Adrenal gland (tissue), 12 donors: ENCODE results near the gene CYB5R4. TPM values are rescaled to one million over a fixed set of nuclear protein-coding genes. Genes with fewer than 3 reads are reported as not detected.

Source experiments
- DNase-seq, 7 donors: peaks; one replicate each; pipeline ENCODE4 v3.0.0-alpha.2; 2019 to 2020
- H3K27ac ChIP-seq, 5 donors: fragments of 200-600 bp; sonication (generic) in 4 of 5; 1 replicate in 3 of 5; 2 replicates in 2 of 5; pipeline versions ENCODE4 v1.5.1 to v1.8.0; 2016 to 2020; ENCODE audit warnings: mild to moderate bottlenecking in 1 of 5
- H3K27me3 ChIP-seq: fragments of 200-600 bp; 2 replicates; pipeline ENCODE4 v1.8.0; 2021
- H3K36me3 ChIP-seq, 2 donors: fragments of 200-600 bp; replicated peaks in 1 of 2; 1 replicate in 1 of 2; 2 replicates in 1 of 2; pipeline versions ENCODE4 v1.5.1 to v1.8.0; 2018 to 2022
- H3K4me1 ChIP-seq, 2 donors: fragments of 200-600 bp; replicated peaks in 1 of 2; 1 replicate in 1 of 2; 2 replicates in 1 of 2; pipeline versions ENCODE4 v1.5.1 to v1.8.0; 2018 to 2021
- H3K4me3 ChIP-seq, 4 donors: fragments of 200-600 bp; sonication (generic) in 3 of 4; one replicate each; pipeline ENCODE4 v1.5.1; 2016 to 2018
- H3K9me3 ChIP-seq, 3 donors: fragments of 200-600 bp; sonication (generic) in 1 of 3; replicated peaks in 1 of 3; 1 replicate in 2 of 3; 2 replicates in 1 of 3; pipeline versions ENCODE4 v1.5.1 to v1.8.0; 2016 to 2021
- POLR2A ChIP-seq, 2 donors: fragments of 450-650 bp; IDR thresholded peaks; one replicate each; pipeline ENCODE4 v1.6.1; 2017; ENCODE audit warnings: antibody characterized with exemption in 2 of 2, mild to moderate bottlenecking in 2 of 2, moderate library complexity in 1 of 2
- WGBS, 4 donors: extraction: QIAGEN DNeasy Blood & Tissue Kit in 2 of 4; methylation state at CpG; one replicate each; pipeline versions ENCODE4 v1.1.5 to v1.1.7; 2013 to 2017; 5-methylcytosine and 5-hydroxymethylcytosine counted together
- intact Hi-C, 2 donors: fragments of 100-400 bp; cut with DNase I; formaldehyde crosslinking; loops; one replicate each; pipeline versions ENCODE4 v1.14.1 to v1.15.0; 2022 to 2023
- polyA plus RNA-seq, 3 donors: library from polyadenylated mRNA; stranded (reverse); fragments of 200-250 nt in 2 of 3; fragments of 350-450 nt in 1 of 3; fragmentation: Illumina TruSeq in 1 of 3; extraction: RNeasy Lipid Tissue Mini Kit (QIAGEN cat#74804) in 1 of 3; gene quantifications; one replicate each; pipeline ENCODE4 v1.2.3, GENCODE V29; 2013 to 2014
- total RNA-seq, 9 donors: library from RNA; depleted of rRNA in 4 of 9; stranded (reverse); fragments of >200 nt in 4 of 9; fragments of 120-200 nt in 1 of 9; fragmentation: NEBNext Ultra II Directional in 1 of 9; extraction: Animal tissue kit (Norgen Biotek cat#: 25700) in 1 of 9; gene quantifications; one replicate each; pipeline versions ENCODE4 v1.1.0 to v1.2.4, GENCODE V29; 2013 to 2023
- TF ChIP-seq, protein P1 (sequence below), 6 experiments: fragments of 450-650 bp in 4 of 6; fragments of 200-600 bp in 2 of 6; sonication (generic) in 1 of 6; IDR thresholded peaks; 1 replicate in 5 of 6; 2 replicates in 1 of 6; pipeline versions ENCODE4 v1.5.1 to v1.8.0; 2016 to 2021; ENCODE audit warnings: antibody characterized with exemption in 6 of 6, mild to moderate bottlenecking in 2 of 6, moderate library complexity in 1 of 6
- donor health status: healthy with polysubstance abuse.
- donor health status: Bipolar disorder and iron deficiency.
- donor health status: DM: yes; HTN: yes; CAD: no.
- donor health status: DM: no; HTN: no; CAD: no.
- donor health status: DM: no; HTN: no; CAD: no.
- donor health status: DM: yes; HTN: yes; CAD: no.

Gene CYB5R4
- total and polyA plus RNA-seq, 12 donors: 1.3 to 22.0 (median 11.0) TPM

DNA sequence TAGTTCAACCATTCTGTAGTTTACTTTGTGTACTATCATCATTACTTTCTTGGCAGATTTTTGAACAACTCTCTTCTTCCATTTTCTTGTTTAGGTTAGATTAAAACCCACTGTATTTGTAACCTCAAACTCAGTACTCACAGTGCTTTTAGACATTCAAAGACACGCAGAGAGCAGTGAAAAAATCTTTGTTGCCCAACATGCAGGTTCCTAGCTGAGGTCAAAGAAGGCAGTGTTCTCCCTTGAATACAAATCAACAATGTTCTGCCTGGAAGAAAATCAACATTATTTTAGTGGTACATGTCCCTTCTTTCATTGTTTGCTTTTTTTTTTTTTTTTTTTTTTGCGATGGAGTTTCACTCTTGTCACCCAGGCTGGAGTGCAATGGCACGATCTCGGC, 11.2 kb downstream of the CYB5R4 start:
- intact Hi-C loops: no loop called here
- DNase-seq: no peak
- H3K27ac ChIP-seq: no peak overlapping the region
- no peaks in the 10 kb centered on the region for H3K4me1 ChIP-seq
- 91 to 96% (median 94%) methylated on average over 4 of the region's 4 CpGs for WGBS, 4 donors
- no peaks in the 10 kb centered on the region for H3K27me3 ChIP-seq
- no peak for TF ChIP-seq POLR2A (IDR thresholded peaks at IDR 0.05)
- TF ChIP-seq, protein P1, sequence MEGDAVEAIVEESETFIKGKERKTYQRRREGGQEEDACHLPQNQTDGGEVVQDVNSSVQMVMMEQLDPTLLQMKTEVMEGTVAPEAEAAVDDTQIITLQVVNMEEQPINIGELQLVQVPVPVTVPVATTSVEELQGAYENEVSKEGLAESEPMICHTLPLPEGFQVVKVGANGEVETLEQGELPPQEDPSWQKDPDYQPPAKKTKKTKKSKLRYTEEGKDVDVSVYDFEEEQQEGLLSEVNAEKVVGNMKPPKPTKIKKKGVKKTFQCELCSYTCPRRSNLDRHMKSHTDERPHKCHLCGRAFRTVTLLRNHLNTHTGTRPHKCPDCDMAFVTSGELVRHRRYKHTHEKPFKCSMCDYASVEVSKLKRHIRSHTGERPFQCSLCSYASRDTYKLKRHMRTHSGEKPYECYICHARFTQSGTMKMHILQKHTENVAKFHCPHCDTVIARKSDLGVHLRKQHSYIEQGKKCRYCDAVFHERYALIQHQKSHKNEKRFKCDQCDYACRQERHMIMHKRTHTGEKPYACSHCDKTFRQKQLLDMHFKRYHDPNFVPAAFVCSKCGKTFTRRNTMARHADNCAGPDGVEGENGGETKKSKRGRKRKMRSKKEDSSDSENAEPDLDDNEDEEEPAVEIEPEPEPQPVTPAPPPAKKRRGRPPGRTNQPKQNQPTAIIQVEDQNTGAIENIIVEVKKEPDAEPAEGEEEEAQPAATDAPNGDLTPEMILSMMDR (IDR thresholded peaks at IDR 0.05): no peak
- no peaks in the 10 kb centered on the region for H3K36me3 ChIP-seq
- H3K4me3 ChIP-seq: no peak overlapping the region
- no peaks in the 10 kb centered on the region for H3K9me3 ChIP-seq

GRCh38 chr6:83872386-83873118, 13.1 kb downstream of the CYB5R4 start:
- no peaks in the 10 kb centered on the region for H3K4me1 ChIP-seq
- TF ChIP-seq, protein P1 (IDR thresholded peaks at IDR 0.05): no peak
- no peak for TF ChIP-seq POLR2A (IDR thresholded peaks at IDR 0.05)
- WGBS, 4 donors: 87 to 92% (median 89%) methylated on average over 3 of the region's 3 CpGs
- no peaks in the 10 kb centered on the region for H3K27me3 ChIP-seq
- H3K4me3 ChIP-seq: no peak overlapping the region
- no peaks in the 10 kb centered on the region for H3K9me3 ChIP-seq
- no peak for DNase-seq
- intact Hi-C loops: no loop called here
- H3K36me3 ChIP-seq: no peaks in the 10 kb centered on the region
- no peak overlapping the region for H3K27ac ChIP-seq

GRCh38 chr6:83873869-83874268, 14.4 kb downstream of the CYB5R4 start:
- no peaks in the 10 kb centered on the region for H3K9me3 ChIP-seq
- TF ChIP-seq POLR2A (IDR thresholded peaks at IDR 0.05): no peak
- TF ChIP-seq, protein P1 (IDR thresholded peaks at IDR 0.05): no peak
- intact Hi-C loops: no loop called here
- no peak overlapping the region for H3K4me3 ChIP-seq
- no peak overlapping the region for H3K27ac ChIP-seq
- no peaks in the 10 kb centered on the region for H3K4me1 ChIP-seq
- no peaks in the 10 kb centered on the region for H3K36me3 ChIP-seq
- no peak for DNase-seq
- no peaks in the 10 kb centered on the region for H3K27me3 ChIP-seq

GRCh38 chr6:83875843-83876242, 16.4 kb downstream of the CYB5R4 start:
- H3K4me1 ChIP-seq: peaks cover 0 to 10% of the 10 kb centered on the region in 2 donors
- H3K27ac ChIP-seq: no peak overlapping the region
- TF ChIP-seq, protein P1 (IDR thresholded peaks at IDR 0.05): no peak
- TF ChIP-seq POLR2A (IDR thresholded peaks at IDR 0.05): no peak
- H3K9me3 ChIP-seq: no peaks in the 10 kb centered on the region
- H3K27me3 ChIP-seq: no peaks in the 10 kb centered on the region
- no peaks in the 10 kb centered on the region for H3K36me3 ChIP-seq
- intact Hi-C loops: no loop called here
- 88 to 93% (median 89%) methylated on average over 6 of the region's 6 CpGs for WGBS, 4 donors
- no peak for DNase-seq
- H3K4me3 ChIP-seq: no peak overlapping the region
